Measurements from ENCODE around the gene KYNU.
"Not testable (repeated sequence)": the region's sequence is repeated elsewhere in the genome, so short reads cannot be mapped to it uniquely, and the experiment has no call there.

Gene KYNU

DNA sequence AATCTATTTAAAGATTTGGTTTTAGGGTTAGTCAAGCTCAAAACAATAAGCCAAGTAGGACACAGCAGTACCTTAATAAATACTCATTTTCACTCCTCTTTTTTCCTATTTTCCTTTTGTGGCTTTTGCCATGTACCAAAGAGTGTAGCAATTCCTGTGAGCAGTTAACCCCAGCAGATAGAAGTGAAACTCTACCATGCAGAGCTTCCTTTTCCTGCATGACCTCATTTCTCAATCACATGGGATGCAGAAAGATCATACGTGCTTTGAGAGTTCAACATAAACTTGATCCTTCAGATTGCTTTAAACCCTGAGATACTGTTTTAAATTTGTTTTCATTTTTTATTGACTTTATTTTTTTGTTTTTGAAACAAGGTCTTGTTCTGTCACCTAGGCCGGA is 152.7 kb downstream of the KYNU start:
- peak; percentile 76 to 86 for DNase-seq

DNA sequence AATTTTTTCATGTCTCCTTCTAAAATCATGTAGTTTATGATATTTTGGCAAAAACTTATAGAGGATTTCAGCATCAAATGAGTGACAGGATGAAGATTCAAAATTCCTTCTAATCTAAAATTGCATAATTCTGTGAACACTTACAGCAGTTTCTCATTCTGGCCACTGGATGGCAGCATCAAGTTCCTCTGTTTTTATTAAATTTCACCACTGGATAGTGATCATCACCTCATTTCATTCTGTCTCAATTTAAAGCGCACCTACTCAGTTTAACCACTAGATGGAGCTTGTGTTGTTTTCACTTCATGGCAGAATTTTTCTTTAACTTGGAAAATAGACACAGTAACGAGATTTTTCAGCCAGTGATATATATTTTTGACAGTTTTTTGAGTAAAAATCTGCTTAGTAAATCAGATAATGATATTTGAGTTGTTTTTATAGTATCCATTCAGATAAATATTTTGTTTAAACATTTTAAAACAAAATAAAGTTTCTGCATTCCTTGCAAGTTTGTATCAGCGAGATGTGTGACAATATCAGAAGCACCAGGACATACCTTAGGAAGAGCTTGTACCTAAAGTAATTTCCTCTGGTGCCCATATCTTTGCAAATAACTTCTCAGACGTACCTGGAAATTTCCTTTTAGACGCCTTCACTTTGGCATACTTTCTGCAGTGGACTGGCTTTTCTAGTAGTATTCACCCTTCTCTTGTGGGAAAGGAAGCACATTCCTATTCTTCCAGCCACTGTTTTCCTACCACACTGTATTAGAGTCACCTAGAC is 157.0 kb downstream of the KYNU start:
- DNase-seq = peak; percentile 84 to 94

- peak; percentile 12 to 47 for DNase-seq
Observed at GRCh38 chr2:143051465-143051864, 174.0 kb downstream of the KYNU start.

DNA sequence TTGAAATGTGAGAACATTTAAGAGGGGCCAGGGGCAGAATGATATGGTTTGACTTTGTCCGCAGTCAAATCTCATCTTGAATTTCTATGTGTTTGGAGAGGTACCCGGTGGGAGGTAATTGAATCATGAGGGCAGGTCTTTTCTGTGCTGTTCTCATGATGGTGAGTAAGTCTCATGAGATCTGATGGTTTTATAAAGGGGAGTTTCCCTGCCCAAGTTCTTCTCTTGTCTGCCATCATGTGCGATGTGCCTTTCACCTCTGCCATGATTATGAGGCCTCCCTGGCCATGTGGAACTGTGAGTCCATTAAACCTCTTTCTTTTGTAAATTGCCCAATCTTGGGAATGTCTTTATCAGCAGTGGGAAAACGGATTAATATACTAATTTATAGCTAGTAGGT is 176.0 kb downstream of the KYNU start:
- DNase-seq = peak in 1 of 2 donors; percentile 38

DNA sequence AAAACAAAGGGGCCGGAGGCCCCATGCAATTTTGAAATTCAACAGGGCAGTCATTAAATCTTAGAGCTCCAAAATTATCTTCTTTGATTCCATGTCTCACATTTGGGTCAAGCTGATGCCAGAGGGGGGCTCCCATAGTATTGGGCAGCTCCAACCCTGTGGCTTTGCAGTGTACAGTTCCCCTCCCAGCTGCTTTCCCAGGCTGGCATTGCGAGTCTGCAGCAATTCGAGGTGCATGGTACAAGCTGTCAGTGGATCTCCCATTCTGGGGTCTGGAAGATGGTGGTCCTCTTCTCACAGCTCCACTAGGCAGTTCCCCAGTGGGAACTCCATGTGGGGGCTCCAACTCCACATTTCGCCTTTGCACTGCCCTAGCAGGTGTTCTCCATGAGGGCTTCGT is 179.1 kb downstream of the KYNU start:
- DNase-seq = peak in 1 of 2 donors; percentile 9

- DNase-seq = no peak
Observed at GRCh38 chr2:143058851-143059250, 181.4 kb downstream of the KYNU start.

DNA sequence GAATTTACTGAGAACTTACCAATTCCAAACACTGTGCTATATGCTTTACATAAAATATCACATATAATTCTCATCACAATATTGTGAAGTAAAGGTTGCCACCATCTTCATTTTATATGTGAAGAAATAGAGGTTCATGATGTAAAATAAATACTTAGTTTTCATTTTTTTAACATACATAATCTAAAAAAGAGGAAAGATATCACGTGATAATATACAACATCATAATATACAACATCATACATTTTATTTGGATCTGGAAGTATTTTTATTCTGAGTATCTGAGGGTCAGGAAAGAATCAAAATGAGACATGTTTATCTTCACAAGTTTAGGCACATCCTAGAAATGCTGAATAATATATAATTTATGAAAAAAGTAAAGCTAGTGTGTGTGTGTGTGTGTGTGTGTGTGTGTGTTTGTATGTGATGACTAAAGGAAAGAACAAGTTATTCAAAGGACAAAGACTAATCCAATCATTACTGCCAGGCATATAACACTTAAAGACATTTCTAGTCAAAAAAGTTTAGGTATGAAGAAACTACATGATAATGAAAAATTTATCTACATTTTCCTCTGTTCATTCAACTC is 186.2 kb downstream of the KYNU start:
- DNase-seq = no peak

GRCh38 chr2:143068094-143068493 is 190.6 kb downstream of the KYNU start:
- no peak for DNase-seq

GRCh38 chr2:143068509-143068908 is 191.0 kb downstream of the KYNU start:
- DNase-seq = peak; percentile 80 to 93

DNA sequence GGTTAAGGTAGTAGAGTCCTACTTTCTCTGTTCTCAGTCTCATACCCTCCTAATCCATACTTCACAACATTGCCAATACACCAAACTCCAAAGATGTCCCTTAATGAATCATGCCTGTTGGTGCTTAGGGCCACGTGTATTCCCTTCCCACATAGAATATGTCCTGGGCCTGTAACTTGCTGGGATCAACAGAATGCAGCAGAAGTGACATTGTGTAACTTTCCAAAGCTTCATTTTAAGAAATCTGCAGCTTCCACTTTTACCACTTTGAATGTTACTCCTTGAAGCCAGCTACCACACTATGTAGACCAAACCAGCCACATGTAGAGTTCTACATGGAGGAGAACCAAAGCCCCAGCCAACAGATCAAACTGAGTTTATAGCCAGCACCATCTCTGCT is 193.2 kb downstream of the KYNU start:
- peak; percentile 52 to 68 for DNase-seq

GRCh38 chr2:143071185-143071876 is 193.9 kb downstream of the KYNU start:
- no peak for DNase-seq

GRCh38 chr2:143074913-143075312 is 197.4 kb downstream of the KYNU start:
- DNase-seq = peak in 1 of 2 donors; percentile 9

- DNase-seq = no peak
Observed at GRCh38 chr2:143075711-143076110, 198.2 kb downstream of the KYNU start.

GRCh38 chr2:143078104-143078503 is 200.6 kb downstream of the KYNU start:
- DNase-seq = peak in 1 of 2 donors; percentile 47

DNA sequence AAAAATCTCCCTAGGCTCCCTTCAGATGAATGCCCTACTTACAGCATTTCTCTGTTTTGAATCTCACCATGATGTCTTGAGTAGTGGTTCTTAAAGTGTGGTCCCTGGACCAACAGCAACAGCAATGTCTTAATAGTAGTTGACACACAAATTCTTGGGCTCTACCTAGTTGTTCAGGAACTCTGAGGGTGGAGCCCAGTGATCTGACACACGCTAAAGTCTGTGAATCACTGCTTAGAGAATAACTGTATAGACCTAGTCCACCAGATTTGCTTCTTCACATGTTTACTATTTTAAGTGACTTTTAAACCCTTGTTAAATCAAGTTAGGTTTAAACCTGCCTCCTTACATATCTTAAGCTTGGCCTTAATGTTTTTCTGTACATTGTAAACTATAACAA is 204.2 kb downstream of the KYNU start:
- DNase-seq = no peak

DNA sequence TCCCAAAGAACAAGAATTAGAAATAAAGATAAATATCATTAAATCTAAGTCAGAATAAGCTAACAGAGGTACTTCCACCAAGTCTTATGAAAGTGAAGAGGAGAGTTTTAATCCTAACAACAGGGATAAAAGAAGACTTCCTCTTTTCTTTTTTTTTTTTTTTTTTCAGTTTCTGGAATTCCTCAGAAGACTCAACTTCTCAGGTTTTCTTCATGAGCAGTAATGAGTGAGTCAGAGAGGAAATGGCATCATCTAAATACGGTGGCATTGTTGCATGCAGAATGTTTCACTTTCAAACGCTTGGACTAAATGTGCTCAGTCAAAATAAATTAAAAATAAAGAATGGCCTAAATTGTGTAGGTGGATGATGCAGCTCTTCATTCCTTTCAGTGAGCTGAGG is 206.2 kb downstream of the KYNU start:
- DNase-seq = peak; percentile 69 to 84

- no peak for DNase-seq
Observed at GRCh38 chr2:143084462-143084861, 207.0 kb downstream of the KYNU start.

- no peak for DNase-seq
Observed at GRCh38 chr2:143085125-143085784, 207.8 kb downstream of the KYNU start.

DNA sequence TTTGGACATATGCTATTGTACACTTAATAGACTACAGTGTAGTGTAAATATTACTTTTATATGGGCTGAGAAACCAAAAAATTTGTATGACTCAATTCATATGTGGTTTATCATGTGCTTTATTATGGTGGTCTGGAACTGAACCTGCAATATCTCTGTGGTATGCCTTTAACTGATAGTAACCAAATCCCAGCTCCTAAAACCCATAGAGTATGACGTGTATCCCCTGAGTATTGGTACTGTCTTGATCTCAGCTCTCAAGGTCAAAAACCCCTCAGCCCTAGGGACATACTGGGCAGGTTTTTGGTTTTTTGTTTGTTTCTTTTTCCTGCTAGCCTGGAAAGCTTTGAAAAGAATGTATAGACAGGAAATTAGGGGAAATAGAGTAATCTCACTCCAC is 209.6 kb downstream of the KYNU start:
- no peak for DNase-seq

GRCh38 chr2:143088388-143088787 is 210.9 kb downstream of the KYNU start:
- peak; percentile 43 to 75 for DNase-seq

- not testable (repeated sequence) for DNase-seq
Observed at GRCh38 chr2:143089520-143089919, 212.1 kb downstream of the KYNU start.
